HG03457 (cell line): ENCODE data around the gene RASAL1.

ENCODE experiments used
- ATAC-seq: cut with Tn5 transposase; IDR thresholded peaks from one replicate; pipeline ENCODE4 v1.9.1; 2021; ENCODE audit warnings: moderate number of reproducible peaks; ENCODE audit not compliant: unreplicated experiment

Gene RASAL1

DNA sequence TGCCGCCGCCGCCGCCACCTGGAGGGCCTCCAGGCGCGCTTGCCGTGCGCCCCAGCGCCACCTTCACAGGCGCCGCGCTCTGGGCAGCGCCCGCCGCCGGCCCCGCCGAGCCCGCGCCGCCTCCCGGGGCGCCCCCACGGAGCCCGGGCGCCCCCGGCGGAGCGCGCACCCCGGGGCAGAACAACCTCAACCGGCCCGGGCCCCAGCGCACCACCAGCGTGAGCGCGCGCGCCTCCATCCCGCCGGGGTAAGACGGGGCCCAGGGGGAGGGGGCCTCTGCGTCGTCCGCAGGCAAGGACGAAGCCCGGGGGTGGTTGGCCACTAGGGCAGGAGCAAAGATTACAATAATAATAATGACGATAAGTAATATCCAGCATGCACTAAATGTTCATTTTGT, 57.7 kb downstream of the RASAL1 start:
- ATAC-seq, result no peak

- ATAC-seq, result no peak
Observed at GRCh38 chr12:113077057-113077858, 58.3 kb downstream of the RASAL1 start.

- ATAC-seq, result peak; percentile 89
Observed at GRCh38 chr12:113075137-113075683, 60.4 kb downstream of the RASAL1 start.

DNA sequence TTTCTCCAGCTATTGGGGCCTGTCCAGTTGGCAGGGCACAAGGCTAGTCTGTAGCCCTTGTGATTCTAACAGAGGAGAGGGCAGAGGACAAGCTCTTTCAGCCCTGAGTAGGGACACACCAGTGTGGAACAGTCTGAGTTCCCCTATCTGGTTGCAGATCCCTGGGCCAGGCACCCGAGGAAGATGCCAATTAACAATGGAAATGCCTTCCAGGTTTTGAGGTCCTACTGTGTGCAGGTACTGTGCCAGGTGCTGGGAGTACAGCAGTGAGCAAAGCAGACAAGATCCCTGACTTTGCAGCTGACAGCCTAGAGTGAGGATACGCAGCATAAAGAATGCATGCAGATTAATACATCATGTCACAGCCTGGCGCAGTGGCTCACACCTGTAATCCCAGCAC, 62.0 kb downstream of the RASAL1 start:
- no peak for ATAC-seq

- no peak for ATAC-seq
Observed at GRCh38 chr12:113072136-113072535, 63.4 kb downstream of the RASAL1 start.

- no peak for ATAC-seq
Observed at GRCh38 chr12:113071135-113072112, 64.1 kb downstream of the RASAL1 start.

DNA sequence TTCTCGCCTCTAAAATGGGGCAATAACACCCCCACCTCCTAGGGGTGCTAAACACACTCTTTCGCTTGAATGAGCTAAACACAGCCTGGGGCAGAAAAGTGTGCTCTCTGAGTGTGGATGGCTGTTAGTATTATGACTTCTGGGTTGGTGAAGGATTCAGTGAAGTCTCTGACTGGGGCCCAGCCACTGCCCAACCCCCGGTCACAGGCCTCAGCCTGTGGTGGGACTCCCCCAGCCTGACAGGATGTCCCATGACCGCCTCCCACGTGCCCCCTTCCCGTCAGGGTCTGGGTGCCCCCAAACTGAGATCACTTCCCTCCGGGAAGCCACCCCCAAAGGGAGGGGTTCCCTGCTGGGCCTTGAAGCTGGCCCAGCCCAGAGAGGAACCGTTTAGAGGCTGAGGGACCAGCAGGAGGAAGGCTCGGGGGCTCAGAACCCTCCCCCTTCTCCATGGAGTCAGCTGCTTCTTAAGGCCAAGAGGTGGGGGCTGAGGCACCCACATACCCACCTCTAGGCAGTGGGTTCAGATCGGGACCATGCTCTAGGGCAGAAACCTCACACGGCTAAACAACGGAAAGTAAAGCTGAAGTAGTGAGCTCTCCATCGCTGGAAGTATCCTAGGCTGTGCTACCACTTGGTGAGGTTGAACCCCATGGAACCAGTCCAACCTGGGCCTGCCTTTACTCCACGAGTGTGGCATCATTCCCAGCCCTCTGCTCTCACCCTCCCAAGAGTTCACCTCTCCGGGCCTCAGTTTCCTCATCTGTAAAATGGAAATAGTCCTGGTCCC, 65.2 kb downstream of the RASAL1 start:
- peak; percentile 39 for ATAC-seq

- ATAC-seq, result no peak
Observed at GRCh38 chr12:113069751-113070116, 65.8 kb downstream of the RASAL1 start.

DNA sequence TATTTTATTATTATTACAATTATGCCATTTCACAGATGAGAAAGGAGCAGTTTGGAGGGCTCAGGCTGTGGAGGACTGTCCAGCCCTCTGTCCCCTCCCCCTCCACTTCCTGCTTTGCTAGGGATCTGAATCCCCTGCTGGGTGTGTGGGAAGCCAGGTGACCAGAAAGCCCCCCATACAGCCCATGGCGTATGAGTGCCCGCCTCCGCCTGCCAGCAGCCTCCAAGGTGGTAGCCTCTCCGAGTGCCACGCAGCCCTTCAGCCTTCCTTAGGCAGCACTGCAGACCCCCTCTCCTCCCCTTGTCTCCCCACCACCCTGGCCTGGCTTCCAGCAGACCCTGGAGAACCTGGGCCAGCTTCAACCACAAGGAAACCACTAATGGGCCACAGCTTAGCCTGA, 66.4 kb downstream of the RASAL1 start:
- no peak for ATAC-seq

GRCh38 chr12:113067987-113068935, 67.3 kb downstream of the RASAL1 start:
- no peak for ATAC-seq

- no peak for ATAC-seq
Observed at GRCh38 chr12:113066813-113067400, 68.7 kb downstream of the RASAL1 start.

DNA sequence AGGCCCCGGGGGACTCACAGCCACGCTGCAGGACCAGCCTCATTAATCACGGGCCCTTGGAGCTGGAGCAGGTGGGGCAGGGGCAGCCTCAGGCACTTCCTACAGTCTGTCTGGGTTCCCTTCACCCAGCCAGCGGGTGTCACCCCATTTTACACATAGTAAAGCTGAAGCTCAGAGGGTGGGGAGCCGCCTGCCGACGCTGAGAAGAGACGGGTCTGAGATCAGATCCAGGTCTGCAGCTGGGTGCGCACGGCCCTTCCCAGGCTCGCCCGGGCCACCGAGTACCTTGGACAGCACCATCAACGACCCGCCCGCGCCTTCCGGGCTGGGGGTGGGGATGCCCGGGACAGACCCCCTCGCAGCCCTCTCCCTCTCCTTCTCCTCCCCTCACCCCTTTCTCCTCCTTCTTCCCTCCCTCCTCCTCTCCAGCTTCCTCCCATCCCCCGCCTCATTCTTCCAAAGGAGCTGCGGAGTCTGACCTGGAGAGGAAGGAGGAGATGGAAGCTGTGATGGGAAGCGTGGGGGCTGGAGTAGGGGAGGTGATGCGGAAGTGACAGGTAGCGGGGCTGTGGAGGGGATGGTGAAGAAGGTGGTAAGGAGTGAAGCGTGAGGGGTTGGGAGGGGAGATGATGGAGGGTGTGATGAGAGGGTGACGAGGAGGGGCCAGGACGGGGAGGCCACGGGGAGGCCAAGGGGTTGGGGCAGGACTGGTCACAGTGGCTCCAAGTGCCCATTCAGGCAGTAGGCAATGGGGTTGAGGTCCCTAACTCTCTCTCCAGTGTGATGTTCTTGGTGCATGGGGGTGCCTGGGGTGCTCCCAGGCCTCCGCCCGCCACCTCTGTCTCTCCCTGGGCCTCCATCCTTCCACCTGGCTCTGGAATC, 70.2 kb downstream of the RASAL1 start:
- ATAC-seq, result no peak

DNA sequence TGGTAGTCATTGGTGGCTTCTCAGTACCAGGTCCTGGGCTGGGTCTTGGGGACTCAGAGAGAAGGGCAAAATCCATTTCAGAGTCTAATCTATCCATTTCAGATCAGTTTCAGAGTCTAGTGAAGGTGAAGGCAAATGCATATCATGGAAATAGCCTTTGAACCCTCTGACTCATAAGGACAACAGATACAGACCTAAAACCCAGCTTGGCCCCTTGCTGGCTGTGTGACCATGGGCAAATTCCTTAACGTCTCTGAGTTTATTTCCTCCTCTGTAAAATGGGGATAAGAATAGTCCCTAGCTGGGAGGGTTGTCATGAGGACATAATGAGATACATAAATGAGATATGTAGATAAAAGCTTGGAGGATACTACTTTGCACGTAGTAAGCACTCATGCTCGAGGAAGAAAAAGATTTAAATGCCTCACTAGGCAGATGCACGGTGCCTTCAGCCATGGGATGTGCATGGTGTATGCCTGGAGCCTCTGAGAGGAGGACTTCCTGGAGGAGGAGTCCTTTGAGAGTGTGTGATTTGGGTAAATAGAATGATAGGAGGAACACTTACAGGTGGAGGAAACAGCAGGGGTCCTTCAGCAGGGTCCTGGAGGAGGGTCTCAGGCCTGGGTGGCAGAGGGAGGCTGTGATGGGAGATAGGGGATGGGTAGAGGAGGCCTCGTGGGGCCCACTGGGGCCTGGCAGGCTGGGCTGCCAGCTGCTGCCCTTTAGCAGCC, 71.0 kb downstream of the RASAL1 start:
- no peak for ATAC-seq

DNA sequence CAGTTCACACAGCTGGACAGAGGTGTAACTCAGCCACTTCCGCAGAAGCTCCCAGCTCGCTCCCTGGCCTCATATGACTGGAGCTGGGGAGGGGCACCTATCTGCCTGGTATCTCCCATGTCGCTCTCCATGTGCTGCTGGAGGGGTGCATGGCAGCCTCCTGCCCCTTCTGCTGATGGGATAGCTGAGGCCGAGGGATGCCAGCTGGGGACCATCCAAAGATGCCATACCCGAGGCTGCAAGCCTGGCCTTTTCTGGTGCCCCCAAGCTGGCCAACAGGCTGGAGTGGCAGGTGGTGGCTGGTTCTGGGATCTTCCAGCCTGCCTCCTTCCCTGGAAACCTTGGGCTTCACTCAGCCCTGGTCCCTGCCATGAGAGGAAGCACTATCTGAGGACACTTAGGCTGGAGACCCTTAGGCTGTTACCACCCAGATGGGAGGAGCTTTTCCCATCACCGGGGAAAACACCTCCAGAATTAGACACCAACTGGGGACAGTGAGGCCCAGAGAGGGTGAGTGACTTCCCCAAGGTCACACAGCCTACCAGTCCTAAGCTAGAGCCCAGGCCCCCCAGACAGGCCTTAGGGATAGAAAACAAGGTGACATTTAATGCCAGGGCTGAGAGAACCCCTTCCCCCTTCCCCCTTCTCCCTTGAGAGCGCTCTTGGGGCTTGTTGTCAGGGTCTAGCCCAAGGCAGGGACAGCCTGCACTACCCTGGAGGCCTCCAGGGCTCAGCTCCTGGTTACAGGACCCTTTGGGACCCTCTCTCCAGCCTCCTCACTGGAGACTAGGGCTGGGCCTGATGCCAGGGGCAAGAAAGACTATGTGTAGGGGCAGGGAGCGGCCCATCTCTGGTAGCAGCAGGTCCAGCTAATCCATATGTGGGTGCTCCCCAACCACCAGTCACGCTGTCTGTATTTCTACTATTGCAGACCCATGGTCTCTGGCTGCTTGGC, 71.9 kb downstream of the RASAL1 start:
- no peak for ATAC-seq

DNA sequence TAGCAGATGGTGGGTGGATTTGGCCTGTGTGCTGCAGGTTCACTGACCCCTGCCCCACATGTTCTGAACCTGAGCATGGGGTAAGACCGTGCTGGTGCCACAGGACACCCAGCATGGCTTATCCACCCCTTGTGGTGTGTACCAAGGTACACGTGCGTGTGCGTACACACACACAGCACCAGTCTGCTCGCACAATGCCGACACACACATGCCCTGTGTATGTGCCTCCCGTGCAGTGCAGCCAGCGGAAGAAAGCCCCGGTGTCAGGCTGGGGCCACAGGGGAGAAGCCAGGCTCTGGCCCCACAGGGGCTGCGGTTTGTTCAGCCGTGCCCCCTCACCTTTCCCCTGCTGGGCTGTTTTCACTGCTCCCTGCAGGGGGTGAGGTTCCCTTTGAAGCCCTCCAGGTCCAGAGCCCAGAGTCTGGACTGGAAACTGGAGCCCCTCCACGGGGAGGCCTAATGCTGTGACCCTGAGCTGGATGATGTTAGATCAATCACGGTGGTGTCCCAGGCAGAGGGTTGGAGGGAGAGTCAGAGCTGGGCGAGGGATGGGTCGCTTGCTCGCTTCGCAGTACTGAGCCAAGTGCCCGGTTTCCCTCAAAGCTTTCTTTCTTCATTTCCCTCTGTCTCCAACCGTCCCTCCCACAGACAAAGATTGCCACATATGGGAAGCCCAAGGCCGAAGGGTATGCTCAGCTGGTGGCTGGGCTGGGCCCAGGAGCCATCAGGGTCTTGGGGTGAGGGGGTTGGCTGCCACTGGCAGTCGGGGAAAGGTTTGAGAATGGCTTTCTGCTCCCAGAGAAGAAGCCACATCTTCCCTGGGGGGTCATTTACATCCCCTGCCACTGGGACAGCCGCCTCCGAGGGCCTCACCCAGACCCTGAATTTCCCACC, 72.8 kb downstream of the RASAL1 start:
- ATAC-seq, result no peak
